IMR-90 (cell line): ENCODE measurements around the gene FUT9. TPM values are rescaled to one million over a fixed set of nuclear protein-coding genes. Genes with fewer than 3 reads are reported as not detected.

Experiments used
- ATAC-seq: fragments of 200-7000 bp; cut with Tn5 transposase; 2 replicates; pipeline ENCODE4 v1.9.1; 2020; ENCODE audit warnings: low read depth, mild to moderate bottlenecking, moderate library complexity
- BruUV-seq: library from RNA; stranded (reverse); fragments of 400-500 nt; replicated peaks from 2 replicates; lab custom pipeline; 2021; lab: Mats Ljungman, UMichigan
- CTCF ChIA-PET: fragments of 300-600 bp; formaldehyde crosslinking; extraction: SDS; loops from one replicate; lab custom pipeline; 2021; ENCODE audit warnings: antibody characterized with exemption; lab: Yijun Ruan, JAX
- POLR2A ChIA-PET: fragments of 300-600 bp; sonication (Branson Sonifier 250); formaldehyde crosslinking; loops from one replicate; lab custom pipeline; 2022; ENCODE audit warnings: antibody characterized with exemption; ENCODE audit not compliant: unreplicated experiment; lab: Charles Lee
- DNase-seq: peaks from one replicate; pipeline ENCODE4 v3.0.0; 2013
- H2AFZ ChIP-seq: replicated peaks from 2 replicates; pipeline ENCODE3; 2013; ENCODE audit warnings: low read length, mild to moderate bottlenecking; ENCODE audit not compliant: poor library complexity
- H2AK5ac ChIP-seq: 2 replicates; pipeline ENCODE4 v1.6.1; 2013; ENCODE audit warnings: low read depth, low read length, inconsistent platforms
- H2AK9ac ChIP-seq: replicated peaks from 2 replicates; pipeline ENCODE3; 2013; ENCODE audit warnings: mild to moderate bottlenecking, low read depth, low read length, moderate library complexity; ENCODE audit not compliant: poor library complexity
- H2BK120ac ChIP-seq: 2 replicates; pipeline ENCODE4 v1.6.1; 2013; ENCODE audit warnings: low read depth, low read length, inconsistent platforms
- H2BK15ac ChIP-seq: 3 replicates; pipeline ENCODE4 v1.6.1; 2013; ENCODE audit warnings: low read depth, low read length, inconsistent platforms
- H2BK20ac ChIP-seq: 2 replicates; pipeline ENCODE4 v1.6.1; 2013; ENCODE audit warnings: low read depth, mild to moderate bottlenecking, inconsistent platforms, low read length, moderate library complexity
- H2BK5ac ChIP-seq: 2 replicates; pipeline ENCODE4 v1.6.1; 2013; ENCODE audit warnings: mild to moderate bottlenecking, low read depth, low read length, inconsistent platforms; ENCODE audit not compliant: poor library complexity, severe bottlenecking
- H3K14ac ChIP-seq: replicated peaks from 2 replicates; pipeline ENCODE4 v1.6.1; 2013; ENCODE audit warnings: low read depth, low read length, inconsistent platforms
- H3K18ac ChIP-seq: 2 replicates; pipeline ENCODE4 v1.6.1; 2013; ENCODE audit warnings: low read depth, low read length, control low read depth
- H3K23ac ChIP-seq: 2 replicates; pipeline ENCODE4 v1.6.1; 2013; ENCODE audit warnings: low read depth, low read length, inconsistent platforms
- H3K27ac ChIP-seq: 2 replicates; pipeline ENCODE4 v1.5.1; 2013; ENCODE audit warnings: mild to moderate bottlenecking, control low read depth, low read length; ENCODE audit not compliant: insufficient read depth
- H3K27me3 ChIP-seq: 2 replicates; pipeline ENCODE4 v1.6.1; 2013; ENCODE audit warnings: low read length; ENCODE audit not compliant: control insufficient read depth, insufficient read depth
- H3K36me3 ChIP-seq: 2 replicates; pipeline ENCODE4 v1.6.1; 2013; ENCODE audit warnings: low read length, mixed read lengths; ENCODE audit not compliant: control insufficient read depth, insufficient read depth
- H3K4ac ChIP-seq: 2 replicates; pipeline ENCODE4 v1.6.1; 2013; ENCODE audit warnings: low read depth, low read length, inconsistent platforms
- H3K4me1 ChIP-seq: 2 replicates; pipeline ENCODE4 v1.6.1; 2013; ENCODE audit warnings: low read length, mixed read lengths; ENCODE audit not compliant: control insufficient read depth, insufficient read depth
- H3K4me2 ChIP-seq: 2 replicates; pipeline ENCODE4 v1.6.1; 2013; ENCODE audit warnings: low read depth, mild to moderate bottlenecking, control low read depth, low read length, moderate library complexity
- H3K4me3 ChIP-seq: 2 replicates; pipeline ENCODE4 v1.5.1; 2013; ENCODE audit warnings: low read depth, mild to moderate bottlenecking, control low read depth, low read length, moderate library complexity; ENCODE audit not compliant: insufficient read depth
- H3K56ac ChIP-seq: 2 replicates; pipeline ENCODE4 v1.6.1; 2013; ENCODE audit warnings: low read length, inconsistent platforms; ENCODE audit not compliant: insufficient read depth; ENCODE audit errors: extremely low read depth
- H3K79me1 ChIP-seq, 2 experiments: 2 replicates each; pipeline ENCODE4 v1.6.1; 2013; ENCODE audit warnings: low read length in 2 of 2, inconsistent platforms in 1 of 2, low read depth in 1 of 2
- H3K9ac ChIP-seq: 2 replicates; pipeline ENCODE4 v1.6.1; 2013; ENCODE audit warnings: low read depth, low read length, control low read depth
- H3K9me1 ChIP-seq: 2 replicates; pipeline ENCODE4 v1.6.1; 2013; ENCODE audit warnings: low read length, inconsistent platforms; ENCODE audit not compliant: insufficient read depth
- H3K9me3 ChIP-seq: 2 replicates; pipeline ENCODE4 v1.6.1; 2013; ENCODE audit warnings: low read length; ENCODE audit not compliant: control insufficient read depth, insufficient read depth
- H4K20me1 ChIP-seq: 2 replicates; pipeline ENCODE4 v1.6.1; 2013; ENCODE audit warnings: low read length, inconsistent platforms; ENCODE audit not compliant: insufficient read depth
- H4K5ac ChIP-seq: 2 replicates; pipeline ENCODE4 v1.6.1; 2013; ENCODE audit warnings: mild to moderate bottlenecking, low read depth, low read length, control low read depth
- H4K8ac ChIP-seq, 2 experiments: 2 replicates each; pipeline ENCODE4 v1.6.1; 2013; ENCODE audit warnings: low read depth in 2 of 2, low read length in 2 of 2, control low read depth in 1 of 2, inconsistent platforms in 1 of 2
- H4K91ac ChIP-seq: 2 replicates; pipeline ENCODE4 v1.6.1; 2013; ENCODE audit warnings: low read depth, low read length, inconsistent platforms; ENCODE audit not compliant: insufficient read depth
- MXI1 ChIP-seq: IDR thresholded peaks from 2 replicates; pipeline ENCODE4 v1.6.1; 2012; ENCODE audit warnings: low read depth, mild to moderate bottlenecking, low read length, moderate library complexity, borderline replicate concordance
- USF2 ChIP-seq: fragments of 150-350 bp; IDR thresholded peaks from 2 replicates; pipeline ENCODE4 v1.6.1; 2017; ENCODE audit warnings: mild to moderate bottlenecking, antibody characterized with exemption, low read length, low read depth
- WGBS, 2 experiments: methylation state at CpG; one replicate each; pipeline versions ENCODE4 v1.1.5 to v1.1.7; 2013; ENCODE audit warnings: missing lambda C conversion rate in 2 of 2; ENCODE audit not compliant: insufficient read length in 1 of 2; ENCODE audit errors: extremely low coverage in 2 of 2; 5-methylcytosine and 5-hydroxymethylcytosine counted together
- dilution Hi-C: fragments of 300-500 bp; cut with HindIII; formaldehyde crosslinking; loops from one replicate; pipeline ENCODE4 v1.14.3; 2018; ENCODE audit warnings: low sequenced_read_pairs; ENCODE audit not compliant: unreplicated experiment
- in situ Hi-C: fragments of 300-500 bp; cut with MboI; formaldehyde crosslinking; loops from 3 replicates; pipeline ENCODE4 v1.14.3; 2019; ENCODE audit warnings: low sequenced_read_pairs, inconsistent platforms, mixed read lengths
- intact Hi-C: fragments of 100-400 bp; cut with micrococcal nuclease; formaldehyde crosslinking; loops from 2 replicates; pipeline ENCODE4 v1.10.0; 2022
- polyA plus RNA-seq, 3 experiments: library from polyadenylated mRNA; depleted of rRNA; stranded (reverse); fragments of >200 nt; gene quantifications; 2 replicates each; pipeline ENCODE4 v1.2.3, GENCODE V29; 2012; ENCODE audit warnings: low replicate concordance in 1 of 3
- total RNA-seq: library from RNA; depleted of rRNA; stranded (reverse); fragments of >200 nt; gene quantifications from 2 replicates; pipeline ENCODE4 v1.2.3, GENCODE V29; 2012

FUT9 gene
- total and polyA plus RNA-seq, 2 of the 4 experiments (the other 2 are of a cell fraction): under 0.01 TPM; not detected in 1

DNA sequence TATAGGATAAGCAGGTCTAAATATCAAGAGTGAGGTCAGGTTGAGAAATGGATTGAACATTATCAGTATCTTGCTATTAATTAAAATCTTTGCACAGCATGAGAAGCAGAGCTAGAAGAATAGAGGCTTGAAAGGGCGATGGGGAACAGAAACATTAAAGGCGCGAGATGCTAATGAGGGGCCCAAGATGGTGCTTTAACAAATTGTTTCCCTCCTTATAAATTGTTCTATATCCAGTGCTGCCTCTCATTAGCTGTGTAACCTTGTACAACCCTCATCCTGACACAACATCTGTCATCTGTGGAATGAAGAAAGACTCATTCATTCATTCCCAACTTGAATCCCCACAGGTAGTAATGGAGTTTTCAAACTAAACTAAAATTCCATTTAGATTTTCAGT, 57.8 kb downstream of the FUT9 start:
- intact Hi-C loops: no loop called here
- H4K8ac ChIP-seq: no peak overlapping the region
- DNase-seq: no peak
- no peak overlapping the region for H3K4me2 ChIP-seq
- TF ChIP-seq USF2: no peak
- TF ChIP-seq MXI1: no peak
- no peak overlapping the region for H4K5ac ChIP-seq
- no peak overlapping the region for H3K4me3 ChIP-seq
- no peak overlapping the region for H3K9ac ChIP-seq
- H2BK5ac ChIP-seq: no peak overlapping the region
- dilution Hi-C loops: no loop called here
- H3K23ac ChIP-seq: no peak overlapping the region
- in situ Hi-C loops: no loop called here
- ChIA-PET POLR2A (no interaction called here), CTCF (no interaction called here)
- no peak overlapping the region for H2BK15ac ChIP-seq
- H3K18ac ChIP-seq: no peak overlapping the region
- WGBS, 2 experiments: no CpG with 5 or more reads among the region's 3 CpGs
- H2AK9ac ChIP-seq: no peak overlapping the region
- ATAC-seq: no peak
- H3K4me1 ChIP-seq: no peaks in the 10 kb centered on the region
- no peaks in the 10 kb centered on the region for H3K36me3 ChIP-seq
- no peak overlapping the region for H3K14ac ChIP-seq
- H3K56ac ChIP-seq: no peak overlapping the region
- H2AFZ ChIP-seq: no peak overlapping the region
- no peak overlapping the region for H3K4ac ChIP-seq
- H3K27me3 ChIP-seq: no peaks in the 10 kb centered on the region
- no peak overlapping the region for H2BK120ac ChIP-seq
- no peak overlapping the region for H2AK5ac ChIP-seq
- H3K9me3 ChIP-seq: no peaks in the 10 kb centered on the region
- no peak overlapping the region for H4K91ac ChIP-seq
- BruUV-seq: no TSS peak
- H3K27ac ChIP-seq: no peak overlapping the region
- no peaks in the 10 kb centered on the region for H3K9me1 ChIP-seq
- H3K79me1 ChIP-seq: no peaks in the 10 kb centered on the region
- no peaks in the 10 kb centered on the region for H4K20me1 ChIP-seq
- H2BK20ac ChIP-seq: no peak overlapping the region
